Measurements from ENCODE around the gene TMEM245.

Gene TMEM245

GRCh38 chr9:109119439-109120203 is at the start of gene TMEM245:
Gene TMEM245, minus strand, starts transcription at chr9:109119947. Its CDS starts 34 bp downstream, at chr9:109119913.
- no peaks in the 10 kb centered on the region for H3K27me3 ChIP-seq (ENCODE audit: low read depth)
- H3K4me1 ChIP-seq, result peaks cover 32% of the 10 kb centered on the region
- peak within 1 kb of the TSS; percentile 76 for H3K4me3 ChIP-seq
- DNase-seq (ENCODE audit: low spot score in 2 of 2), result peak; percentile 98 to 99
- H3K9me3 ChIP-seq, result no peaks in the 10 kb centered on the region
- in situ Hi-C loops (cut with MboI; ENCODE audit: low sequenced_read_pairs), result no loop called here
- no peaks in the 10 kb centered on the region; the same call in none of the 2 replicates for H3K36me3 ChIP-seq (replicated peaks)

- Histone ChIP-seq H3K9me3 (no peaks in the 10 kb centered on the region), H3K27me3 (ENCODE audit: low read depth) (no peaks in the 10 kb centered on the region), H3K36me3 (replicated peaks) (no peaks in the 10 kb centered on the region), H3K4me3 (no peak overlapping the region), H3K4me1 (no peaks in the 10 kb centered on the region)
- DNase-seq (ENCODE audit: low spot score in 2 of 2), result no peak
- in situ Hi-C loops (cut with MboI; ENCODE audit: low sequenced_read_pairs), result no loop called here
Observed at GRCh38 chr9:109168170-109168569, 48.4 kb upstream of the TMEM245 start.

GRCh38 chr9:109167716-109168115 is 48.0 kb upstream of the TMEM245 start:
- DNase-seq (ENCODE audit: low spot score in 2 of 2), result no peak
- in situ Hi-C loops (cut with MboI; ENCODE audit: low sequenced_read_pairs), result no loop called here
- Histone ChIP-seq H3K4me1 (no peaks in the 10 kb centered on the region), H3K36me3 (replicated peaks) (no peaks in the 10 kb centered on the region), H3K27me3 (ENCODE audit: low read depth) (no peaks in the 10 kb centered on the region), H3K4me3 (no peak overlapping the region), H3K9me3 (no peaks in the 10 kb centered on the region)

- in situ Hi-C loops (cut with MboI; ENCODE audit: low sequenced_read_pairs), result no loop called here
- Histone ChIP-seq H3K4me1 (no peaks in the 10 kb centered on the region), H3K27me3 (ENCODE audit: low read depth) (no peaks in the 10 kb centered on the region), H3K36me3 (replicated peaks) (no peaks in the 10 kb centered on the region), H3K4me3 (no peak within 1 kb of the TSS), H3K9me3 (no peaks in the 10 kb centered on the region)
- DNase-seq (ENCODE audit: low spot score in 2 of 2), result no peak
Observed at GRCh38 chr9:109166771-109167601, 47.2 kb upstream of the TMEM245 start, which contains the start of gene FRRS1L. Gene FRRS1L, minus strand, starts transcription at chr9:109167249. Its CDS starts 111 bp downstream, at chr9:109167138.

GRCh38 chr9:109166171-109166770 is 46.5 kb upstream of the TMEM245 start:
- Histone ChIP-seq H3K36me3 (replicated peaks) (no peaks in the 10 kb centered on the region), H3K4me3 (no peak overlapping the region)
- in situ Hi-C loops (cut with MboI; ENCODE audit: low sequenced_read_pairs), result no loop called here

GRCh38 chr9:109164042-109164441 is 44.3 kb upstream of the TMEM245 start:
- Histone ChIP-seq H3K9me3 (no peaks in the 10 kb centered on the region), H3K36me3 (replicated peaks) (no peaks in the 10 kb centered on the region), H3K27me3 (ENCODE audit: low read depth) (no peaks in the 10 kb centered on the region), H3K4me3 (no peak overlapping the region), H3K4me1 (no peaks in the 10 kb centered on the region)
- in situ Hi-C loops (cut with MboI; ENCODE audit: low sequenced_read_pairs), result no loop called here
- DNase-seq (ENCODE audit: low spot score in 2 of 2), result no peak

More at GRCh38 chr9:109166171-109166770, 46.5 kb upstream of the TMEM245 start:
- no peak for DNase-seq (ENCODE audit: low spot score in 2 of 2)
- Histone ChIP-seq H3K27me3 (ENCODE audit: low read depth) (no peaks in the 10 kb centered on the region), H3K4me1 (no peaks in the 10 kb centered on the region), H3K9me3 (no peaks in the 10 kb centered on the region)

GRCh38 chr9:109163194-109163593 is 43.4 kb upstream of the TMEM245 start:
- DNase-seq (ENCODE audit: low spot score in 2 of 2), result no peak
- Histone ChIP-seq H3K4me3 (no peak overlapping the region), H3K36me3 (replicated peaks) (no peaks in the 10 kb centered on the region), H3K27me3 (ENCODE audit: low read depth) (no peaks in the 10 kb centered on the region), H3K4me1 (no peaks in the 10 kb centered on the region), H3K9me3 (no peaks in the 10 kb centered on the region)
- in situ Hi-C loops (cut with MboI; ENCODE audit: low sequenced_read_pairs), result no loop called here

- Histone ChIP-seq H3K9me3 (no peaks in the 10 kb centered on the region), H3K27me3 (ENCODE audit: low read depth) (peaks cover under 1% of the 10 kb centered on the region; the same call in 1 of the 2 replicates), H3K4me3 (no peak overlapping the region), H3K36me3 (replicated peaks) (no peaks in the 10 kb centered on the region), H3K4me1 (no peaks in the 10 kb centered on the region)
- in situ Hi-C loops (cut with MboI; ENCODE audit: low sequenced_read_pairs), result no loop called here
- DNase-seq (ENCODE audit: low spot score in 2 of 2), result no peak
Observed at GRCh38 chr9:109162677-109163076, 42.9 kb upstream of the TMEM245 start.

GRCh38 chr9:109161471-109161870 is 41.7 kb upstream of the TMEM245 start:
- in situ Hi-C loops (cut with MboI; ENCODE audit: low sequenced_read_pairs), result no loop called here
- H3K4me3 ChIP-seq, result no peak overlapping the region
- no peaks in the 10 kb centered on the region for H3K9me3 ChIP-seq
- peaks cover 3% of the 10 kb centered on the region; the same call in 1 of the 2 replicates for H3K27me3 ChIP-seq (ENCODE audit: low read depth)
- no peak for DNase-seq (ENCODE audit: low spot score in 2 of 2)
- no peaks in the 10 kb centered on the region for H3K36me3 ChIP-seq (replicated peaks)
- no peaks in the 10 kb centered on the region for H3K4me1 ChIP-seq

GRCh38 chr9:109159583-109159982 is 39.8 kb upstream of the TMEM245 start:
- DNase-seq (ENCODE audit: low spot score in 2 of 2), result no peak
- Histone ChIP-seq H3K4me3 (no peak overlapping the region), H3K36me3 (replicated peaks) (no peaks in the 10 kb centered on the region), H3K27me3 (ENCODE audit: low read depth) (peaks cover 3% of the 10 kb centered on the region; the same call in 1 of the 2 replicates), H3K4me1 (no peaks in the 10 kb centered on the region), H3K9me3 (no peaks in the 10 kb centered on the region)
- in situ Hi-C loops (cut with MboI; ENCODE audit: low sequenced_read_pairs), result no loop called here

GRCh38 chr9:109158651-109159050 is 38.9 kb upstream of the TMEM245 start:
- Histone ChIP-seq H3K4me1 (no peaks in the 10 kb centered on the region), H3K27me3 (ENCODE audit: low read depth) (peaks cover 3% of the 10 kb centered on the region; the same call in 1 of the 2 replicates), H3K9me3 (no peaks in the 10 kb centered on the region), H3K4me3 (no peak overlapping the region), H3K36me3 (replicated peaks) (no peaks in the 10 kb centered on the region)
- in situ Hi-C loops (cut with MboI; ENCODE audit: low sequenced_read_pairs), result no loop called here
- no peak for DNase-seq (ENCODE audit: low spot score in 2 of 2)

- DNase-seq (ENCODE audit: low spot score in 2 of 2), result no peak
- Histone ChIP-seq H3K4me1 (no peaks in the 10 kb centered on the region), H3K9me3 (no peaks in the 10 kb centered on the region), H3K36me3 (replicated peaks) (no peaks in the 10 kb centered on the region), H3K27me3 (ENCODE audit: low read depth) (peaks cover 3% of the 10 kb centered on the region; the same call in 1 of the 2 replicates), H3K4me3 (no peak overlapping the region)
- in situ Hi-C loops (cut with MboI; ENCODE audit: low sequenced_read_pairs), result no loop called here
Observed at GRCh38 chr9:109156708-109157107, 37.0 kb upstream of the TMEM245 start.

GRCh38 chr9:109150925-109151545 is 31.3 kb upstream of the TMEM245 start:
- no peaks in the 10 kb centered on the region for H3K27me3 ChIP-seq (ENCODE audit: low read depth)
- no peak for DNase-seq (ENCODE audit: low spot score in 2 of 2)
- no peaks in the 10 kb centered on the region for H3K36me3 ChIP-seq (replicated peaks)
- 0 out of 2 replicates have a peak, but pooled peaks cover 3% of the 10 kb centered on the region for H3K9me3 ChIP-seq
- H3K4me1 ChIP-seq, result no peaks in the 10 kb centered on the region
- H3K4me3 ChIP-seq, result no peak overlapping the region
- in situ Hi-C loops (cut with MboI; ENCODE audit: low sequenced_read_pairs), result no loop called here
